NB4 (cell line): ENCODE results near the gene RNF13.

ENCODE experiments used
- DNase-seq: peaks from one replicate; pipeline ENCODE4 v3.0.0; 2010; ENCODE audit warnings: low read depth
- H3K4me3 ChIP-seq: one replicate; pipeline ENCODE4 v1.5.1; 2011; ENCODE audit warnings: mild to moderate bottlenecking, low read depth, low read length, moderate library complexity
- MYC ChIP-seq: IDR thresholded peaks from 2 replicates; pipeline ENCODE4 v1.6.1; 2011; ENCODE audit warnings: low read depth, low read length
- POLR2A ChIP-seq: IDR thresholded peaks from 2 replicates; pipeline ENCODE4 v1.6.1; 2011; ENCODE audit warnings: mild to moderate bottlenecking; ENCODE audit not compliant: insufficient read length; ENCODE audit errors: extremely low read depth
- TF ChIP-seq, protein P1 (sequence below): IDR thresholded peaks from 2 replicates; pipeline ENCODE4 v1.6.1; 2011; ENCODE audit warnings: low read depth, low read length
- TF ChIP-seq, protein P2 (sequence below): IDR thresholded peaks from one replicate; pipeline ENCODE4 v1.5.1; 2012; ENCODE audit warnings: low read depth, low read length

Gene RNF13

GRCh38 chr3:149848688-149849087 is 35.7 kb downstream of the RNF13 start:
- TF ChIP-seq, protein P1, sequence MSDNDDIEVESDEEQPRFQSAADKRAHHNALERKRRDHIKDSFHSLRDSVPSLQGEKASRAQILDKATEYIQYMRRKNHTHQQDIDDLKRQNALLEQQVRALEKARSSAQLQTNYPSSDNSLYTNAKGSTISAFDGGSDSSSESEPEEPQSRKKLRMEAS: no peak
- TF ChIP-seq MYC: no peak
- TF ChIP-seq POLR2A: no peak
- TF ChIP-seq, protein P2, sequence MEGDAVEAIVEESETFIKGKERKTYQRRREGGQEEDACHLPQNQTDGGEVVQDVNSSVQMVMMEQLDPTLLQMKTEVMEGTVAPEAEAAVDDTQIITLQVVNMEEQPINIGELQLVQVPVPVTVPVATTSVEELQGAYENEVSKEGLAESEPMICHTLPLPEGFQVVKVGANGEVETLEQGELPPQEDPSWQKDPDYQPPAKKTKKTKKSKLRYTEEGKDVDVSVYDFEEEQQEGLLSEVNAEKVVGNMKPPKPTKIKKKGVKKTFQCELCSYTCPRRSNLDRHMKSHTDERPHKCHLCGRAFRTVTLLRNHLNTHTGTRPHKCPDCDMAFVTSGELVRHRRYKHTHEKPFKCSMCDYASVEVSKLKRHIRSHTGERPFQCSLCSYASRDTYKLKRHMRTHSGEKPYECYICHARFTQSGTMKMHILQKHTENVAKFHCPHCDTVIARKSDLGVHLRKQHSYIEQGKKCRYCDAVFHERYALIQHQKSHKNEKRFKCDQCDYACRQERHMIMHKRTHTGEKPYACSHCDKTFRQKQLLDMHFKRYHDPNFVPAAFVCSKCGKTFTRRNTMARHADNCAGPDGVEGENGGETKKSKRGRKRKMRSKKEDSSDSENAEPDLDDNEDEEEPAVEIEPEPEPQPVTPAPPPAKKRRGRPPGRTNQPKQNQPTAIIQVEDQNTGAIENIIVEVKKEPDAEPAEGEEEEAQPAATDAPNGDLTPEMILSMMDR: no peak
- DNase-seq: no peak
- H3K4me3 ChIP-seq: no peak overlapping the region

GRCh38 chr3:149850787-149851584 is 38.0 kb downstream of the RNF13 start:
- no peak overlapping the region for H3K4me3 ChIP-seq
- TF ChIP-seq, protein P1: no peak
- TF ChIP-seq MYC (no peak), POLR2A (no peak)
- TF ChIP-seq, protein P2: no peak
- no peak for DNase-seq

DNA sequence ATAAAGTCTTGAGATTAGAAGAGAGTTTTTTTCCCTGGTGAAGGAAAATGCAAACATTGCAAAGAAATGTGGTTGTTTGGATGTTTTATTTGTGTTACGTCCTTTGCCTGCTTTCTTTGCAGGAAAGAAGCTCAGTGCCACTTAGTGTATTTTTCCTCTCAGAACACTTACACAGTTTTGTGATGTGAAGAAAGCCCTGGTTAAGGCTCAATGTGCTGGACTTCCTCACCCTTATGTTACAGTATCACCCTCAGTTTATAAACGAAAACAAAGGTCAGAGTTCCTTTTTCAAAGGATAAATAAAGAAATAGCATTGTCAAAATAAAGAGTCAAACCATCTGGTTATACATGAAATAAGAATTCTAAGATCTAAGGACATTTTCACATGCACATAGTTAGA is 45.9 kb downstream of the RNF13 start:
- H3K4me3 ChIP-seq: no peak overlapping the region
- TF ChIP-seq POLR2A: no peak
- TF ChIP-seq, protein P2: no peak
- TF ChIP-seq, protein P1: no peak
- TF ChIP-seq MYC: no peak
- DNase-seq: no peak

- DNase-seq: no peak
- no peak overlapping the region for H3K4me3 ChIP-seq
- TF ChIP-seq, protein P2: no peak
Measured at GRCh38 chr3:149860881-149861280, 47.9 kb downstream of the RNF13 start.

GRCh38 chr3:149867563-149867962 is 54.5 kb downstream of the RNF13 start:
- TF ChIP-seq MYC (no peak), POLR2A (no peak)
- TF ChIP-seq, protein P1: no peak
- TF ChIP-seq, protein P2: no peak
- DNase-seq: no peak

More at GRCh38 chr3:149867563-149867962, 54.5 kb downstream of the RNF13 start:
- no peak overlapping the region for H3K4me3 ChIP-seq
